ENCODE data around the gene BBOF1. TPM values are rescaled to one million over a fixed set of nuclear protein-coding genes. Genes with fewer than 3 reads are reported as not detected.

The BBOF1 gene
- total and polyA plus RNA-seq, 4 donors: 1.0 to 2.8 (median 2.1) TPM

GRCh38 chr14:74045522-74045921 is 26.4 kb downstream of the BBOF1 start:
- no peaks in the 10 kb centered on the region for H3K4me1 ChIP-seq (ENCODE audit: control insufficient read depth in 4 of 4, insufficient read depth in 4 of 4, low read length in 3 of 4)
- no peak overlapping the region for H3K4me3 ChIP-seq (ENCODE audit: low read depth in 1 of 3, low read length in 3 of 3)
- peaks cover 0 to 2% (median 0%) of the 10 kb centered on the region in 4 donors for H3K36me3 ChIP-seq (ENCODE audit: control insufficient read depth in 4 of 4, insufficient read depth in 3 of 4, low read depth in 1 of 4, low read length in 3 of 4)
- no peak overlapping the region for H3K9ac ChIP-seq (ENCODE audit: low read depth in 1 of 2, low read length in 2 of 2)
- TF ChIP-seq ATF3 (IDR thresholded peaks at IDR 0.05): no peak
- WGBS: 98% methylated on average over 4 of the region's 4 CpGs
- no peak overlapping the region for H3K27ac ChIP-seq (ENCODE audit: low read depth in 1 of 2, low read length in 2 of 2)
- no peaks in the 10 kb centered on the region for H3K9me3 ChIP-seq (ENCODE audit: control insufficient read depth in 4 of 4, low read length in 3 of 4)
- no peaks in the 10 kb centered on the region for H3K27me3 ChIP-seq (ENCODE audit: control insufficient read depth in 4 of 4, insufficient read depth in 4 of 4, low read length in 3 of 4)
- DNase-seq (ENCODE audit: low spot score): no peak

- Histone ChIP-seq H3K9ac (ENCODE audit: low read depth in 1 of 2, low read length in 2 of 2) (no peak overlapping the region), H3K4me1 (ENCODE audit: control insufficient read depth in 4 of 4, insufficient read depth in 4 of 4, low read length in 3 of 4) (no peaks in the 10 kb centered on the region), H3K9me3 (ENCODE audit: control insufficient read depth in 4 of 4, low read length in 3 of 4) (no peaks in the 10 kb centered on the region), H3K36me3 (ENCODE audit: control insufficient read depth in 4 of 4, insufficient read depth in 3 of 4, low read depth in 1 of 4, low read length in 3 of 4) (peaks cover 0 to 2% (median 0%) of the 10 kb centered on the region in 4 donors), H3K4me3 (ENCODE audit: low read depth in 1 of 3, low read length in 3 of 3) (no peak overlapping the region), H3K27me3 (ENCODE audit: control insufficient read depth in 4 of 4, insufficient read depth in 4 of 4, low read length in 3 of 4) (no peaks in the 10 kb centered on the region), H3K27ac (ENCODE audit: low read depth in 1 of 2, low read length in 2 of 2) (no peak overlapping the region)
- TF ChIP-seq MAX (IDR thresholded peaks at IDR 0.05): no peak
- no peak for TF ChIP-seq RAD21 (IDR thresholded peaks at IDR 0.05)
- TF ChIP-seq EGR1 (IDR thresholded peaks at IDR 0.05; ENCODE audit: low read depth in 2 of 2): no peak
- no peak for TF ChIP-seq NR2F2 (IDR thresholded peaks at IDR 0.05)
- TF ChIP-seq HNF4A (conservative IDR thresholded peaks at IDR 0.05): no peak
- 80% methylated on average over 3 of the region's 3 CpGs for WGBS
- no peak for DNase-seq (ENCODE audit: low spot score)
Measured at GRCh38 chr14:74048281-74048680, 29.1 kb downstream of the BBOF1 start.

GRCh38 chr14:74049876-74050495 is 30.8 kb downstream of the BBOF1 start:
- TF ChIP-seq FOXA1 (IDR thresholded peaks at IDR 0.05): no peak
- TF ChIP-seq SP1 (IDR thresholded peaks at IDR 0.05): no peak
- TF ChIP-seq YY1 (IDR thresholded peaks at IDR 0.05): no peak
- no peak for TF ChIP-seq ATF3 (IDR thresholded peaks at IDR 0.05)
- no peak for TF ChIP-seq MAX (IDR thresholded peaks at IDR 0.05)

GRCh38 chr14:74062809-74063150 is 43.6 kb downstream of the BBOF1 start:
- Histone ChIP-seq H3K36me3 (ENCODE audit: control insufficient read depth in 4 of 4, insufficient read depth in 3 of 4, low read depth in 1 of 4, low read length in 3 of 4) (peaks cover 8 to 66% (median 54%) of the 10 kb centered on the region in 4 donors), H3K4me1 (ENCODE audit: control insufficient read depth in 4 of 4, insufficient read depth in 4 of 4, low read length in 3 of 4) (peaks cover 0 to 5% (median 3%) of the 10 kb centered on the region in 4 donors), H3K4me3 (ENCODE audit: low read depth in 1 of 3, low read length in 3 of 3) (no peak overlapping the region), H3K9ac (ENCODE audit: low read depth in 1 of 2, low read length in 2 of 2) (no peak overlapping the region), H3K27me3 (ENCODE audit: control insufficient read depth in 4 of 4, insufficient read depth in 4 of 4, low read length in 3 of 4) (no peaks in the 10 kb centered on the region), H3K9me3 (ENCODE audit: control insufficient read depth in 4 of 4, low read length in 3 of 4) (no peaks in the 10 kb centered on the region), H3K27ac (ENCODE audit: low read depth in 1 of 2, low read length in 2 of 2) (peak overlapping the region; percentile 7 to 17)
- DNase-seq (ENCODE audit: low spot score): no peak
- peak in 1 of 2 donors; percentile 10 for TF ChIP-seq HNF4A (conservative IDR thresholded peaks at IDR 0.05)
- TF ChIP-seq ATF3 (IDR thresholded peaks at IDR 0.05): no peak
- peak; percentile 14 for TF ChIP-seq SP1 (IDR thresholded peaks at IDR 0.05)
- WGBS: 90% methylated on average over 2 of the region's 2 CpGs

More at GRCh38 chr14:74049876-74050495, 30.8 kb downstream of the BBOF1 start:
- H3K9ac ChIP-seq (ENCODE audit: low read depth in 1 of 2, low read length in 2 of 2): no peak overlapping the region
- H3K4me3 ChIP-seq (ENCODE audit: low read depth in 1 of 3, low read length in 3 of 3): no peak overlapping the region
- no peaks in the 10 kb centered on the region for H3K27me3 ChIP-seq (ENCODE audit: control insufficient read depth in 4 of 4, insufficient read depth in 4 of 4, low read length in 3 of 4)
- peaks cover 0 to 2% (median under 1%) of the 10 kb centered on the region in 4 donors for H3K36me3 ChIP-seq (ENCODE audit: control insufficient read depth in 4 of 4, insufficient read depth in 3 of 4, low read depth in 1 of 4, low read length in 3 of 4)
- H3K4me1 ChIP-seq (ENCODE audit: control insufficient read depth in 4 of 4, insufficient read depth in 4 of 4, low read length in 3 of 4): no peaks in the 10 kb centered on the region
- WGBS: 73% methylated on average over 3 of the region's 3 CpGs
- no peak for DNase-seq (ENCODE audit: low spot score)
- H3K9me3 ChIP-seq (ENCODE audit: control insufficient read depth in 4 of 4, low read length in 3 of 4): no peaks in the 10 kb centered on the region
- H3K27ac ChIP-seq (ENCODE audit: low read depth in 1 of 2, low read length in 2 of 2): no peak overlapping the region

All from liver (tissue), 9 donors.